Thymus (tissue), 11 donors: ENCODE measurements around the gene MYH7B. TPM values are rescaled to one million over a fixed set of nuclear protein-coding genes. Genes with fewer than 3 reads are reported as not detected.

Source experiments
- DNase-seq, 9 donors: peaks; one replicate each; pipeline ENCODE4 v3.0.0-alpha.2; 2013; ENCODE audit warnings: low spot score in 9 of 9, low read depth in 6 of 9, missing footprints in 1 of 9
- H3K27ac ChIP-seq, 2 donors: one replicate each; pipeline ENCODE4 v1.5.1; 2013; ENCODE audit warnings: control low read depth in 1 of 2, low read depth in 1 of 2, low read length in 1 of 2, mild to moderate bottlenecking in 1 of 2, moderate library complexity in 1 of 2
- H3K27me3 ChIP-seq, 2 donors: one replicate each; pipeline ENCODE4 v1.5.1; 2013; ENCODE audit warnings: low read length in 1 of 2; ENCODE audit not compliant: control insufficient read depth in 2 of 2, insufficient read depth in 1 of 2
- H3K36me3 ChIP-seq, 2 donors: one replicate each; pipeline ENCODE4 v1.5.1; 2013; ENCODE audit warnings: low read length in 1 of 2, mild to moderate bottlenecking in 1 of 2, moderate library complexity in 1 of 2; ENCODE audit not compliant: control insufficient read depth in 2 of 2, insufficient read depth in 2 of 2
- H3K4me1 ChIP-seq, 2 donors: one replicate each; pipeline ENCODE4 v1.5.1; 2013; ENCODE audit warnings: low read length in 2 of 2; ENCODE audit not compliant: control insufficient read depth in 2 of 2, insufficient read depth in 2 of 2
- H3K4me3 ChIP-seq, 2 donors: one replicate each; pipeline ENCODE4 v1.5.1; 2013; ENCODE audit warnings: low read length in 2 of 2, control low read depth in 1 of 2, mild to moderate bottlenecking in 1 of 2
- H3K9me3 ChIP-seq, 2 donors: one replicate each; pipeline ENCODE4 v1.5.1; 2013; ENCODE audit warnings: low read length in 1 of 2, mild to moderate bottlenecking in 1 of 2; ENCODE audit not compliant: control insufficient read depth in 2 of 2, insufficient read depth in 1 of 2
- WGBS: extraction: QIAGEN DNeasy Blood & Tissue Kit; methylation state at CpG from one replicate; pipeline ENCODE4 v1.1.7; 2013; 5-methylcytosine and 5-hydroxymethylcytosine counted together
- polyA plus RNA-seq: library from polyadenylated mRNA; stranded (reverse); fragments of 200-250 nt; gene quantifications from one replicate; pipeline ENCODE4 v1.2.3, GENCODE V29; 2013
- total RNA-seq: library from RNA; stranded (reverse); fragments of 120-200 nt; gene quantifications from one replicate; pipeline ENCODE4 v1.2.4, GENCODE V29; 2013
- donor health status: healthy.

MYH7B gene
- total and polyA plus RNA-seq, 2 donors = 0.09 to 1.8 TPM

- H3K27me3 ChIP-seq = peaks cover 0 to 17% of the 10 kb centered on the region in 2 donors
- no peaks in the 10 kb centered on the region for H3K9me3 ChIP-seq
- no peak overlapping the region for H3K4me3 ChIP-seq
- 86% methylated on average over 10 of the region's 10 CpGs for WGBS
- H3K36me3 ChIP-seq = no peaks in the 10 kb centered on the region
- peaks cover 0 to 21% of the 10 kb centered on the region in 2 donors for H3K4me1 ChIP-seq
- no peak overlapping the region for H3K27ac ChIP-seq
- no peak for DNase-seq
Observed at GRCh38 chr20:34978092-34978744, 22.6 kb downstream of the MYH7B start.

- 82% methylated on average over 42 of the region's 42 CpGs for whole genome bisulfite sequencing
- H3K4me1 ChIP-seq = peaks cover 0 to 21% of the 10 kb centered on the region in 2 donors
- H3K9me3 ChIP-seq = no peaks in the 10 kb centered on the region
- peaks cover 0 to 30% of the 10 kb centered on the region in 2 donors for H3K27me3 ChIP-seq
- no peaks in the 10 kb centered on the region for H3K36me3 ChIP-seq
- no peak for DNase-seq
- no peak overlapping the region for H3K27ac ChIP-seq
- H3K4me3 ChIP-seq = no peak overlapping the region
Observed at GRCh38 chr20:34979366-34980153, 23.9 kb downstream of the MYH7B start.

- Histone ChIP-seq H3K27ac (no peak overlapping the region), H3K4me3 (no peak overlapping the region), H3K9me3 (no peaks in the 10 kb centered on the region), H3K36me3 (no peaks in the 10 kb centered on the region), H3K27me3 (peaks cover 0 to 42% of the 10 kb centered on the region in 2 donors), H3K4me1 (peaks cover 0 to 17% of the 10 kb centered on the region in 2 donors)
- no peak for DNase-seq
- 95% methylated on average over 22 of the region's 22 CpGs for WGBS
Observed at GRCh38 chr20:34980543-34981233, 25.0 kb downstream of the MYH7B start.

GRCh38 chr20:34982270-34983088 lies 26.8 kb downstream of the MYH7B start:
- H3K27me3 ChIP-seq = peaks cover 0 to 54% of the 10 kb centered on the region in 2 donors

GRCh38 chr20:34983089-34983820 lies 27.6 kb downstream of the MYH7B start:
- Histone ChIP-seq H3K36me3 (no peaks in the 10 kb centered on the region), H3K27ac (no peak overlapping the region), H3K27me3 (peaks cover 0 to 49% of the 10 kb centered on the region in 2 donors), H3K4me3 (no peak overlapping the region), H3K9me3 (no peaks in the 10 kb centered on the region), H3K4me1 (peaks cover 0 to 2% of the 10 kb centered on the region in 2 donors)
- no peak for DNase-seq
- WGBS = 50% methylated on average over 5 of the region's 5 CpGs

More at GRCh38 chr20:34982270-34983088, 26.8 kb downstream of the MYH7B start:
- Histone ChIP-seq H3K36me3 (no peaks in the 10 kb centered on the region), H3K4me1 (no peaks in the 10 kb centered on the region), H3K27ac (no peak overlapping the region), H3K9me3 (no peaks in the 10 kb centered on the region), H3K4me3 (no peak overlapping the region)
- no peak for DNase-seq
- WGBS = 94% methylated on average over 21 of the region's 21 CpGs

GRCh38 chr20:34983995-34984735 lies 28.5 kb downstream of the MYH7B start:
- WGBS = 48% methylated on average over 14 of the region's 14 CpGs
- no peak for DNase-seq

GRCh38 chr20:34984756-34985261 lies 29.1 kb downstream of the MYH7B start:
- H3K36me3 ChIP-seq = no peaks in the 10 kb centered on the region
- no peak overlapping the region for H3K4me3 ChIP-seq
- H3K4me1 ChIP-seq = peaks cover 0 to 2% of the 10 kb centered on the region in 2 donors
- DNase-seq = no peak
- no peaks in the 10 kb centered on the region for H3K9me3 ChIP-seq
- no peak overlapping the region for H3K27ac ChIP-seq
- peaks cover 0 to 49% of the 10 kb centered on the region in 2 donors for H3K27me3 ChIP-seq
- 85% methylated on average over 18 of the region's 18 CpGs for WGBS

More at GRCh38 chr20:34983995-34984735, 28.5 kb downstream of the MYH7B start:
- H3K27me3 ChIP-seq = peaks cover 0 to 49% of the 10 kb centered on the region in 2 donors
- H3K36me3 ChIP-seq = no peaks in the 10 kb centered on the region
- peaks cover 0 to 2% of the 10 kb centered on the region in 2 donors for H3K4me1 ChIP-seq
- H3K9me3 ChIP-seq = no peaks in the 10 kb centered on the region
- no peak overlapping the region for H3K27ac ChIP-seq
- H3K4me3 ChIP-seq = no peak overlapping the region
